NK-92 (cell line): ENCODE data around the gene C19orf25.
"Not testable (repeated sequence)": the region's sequence is repeated elsewhere in the genome, so short reads cannot be mapped to it uniquely, and the experiment has no call there.

Experiments
- DNase-seq: peaks from one replicate; lab custom pipeline; 2025; ENCODE audit not compliant: unreplicated experiment; lab: John Stamatoyannopoulos, UW

Gene C19orf25

GRCh38 chr19:1512671-1513498 lies 33.9 kb upstream of the C19orf25 start, which contains the start of gene ADAMTSL5:
ADAMTSL5 (minus strand) TSS chr19:1513019; CDS start chr19:1510943, 2,076 bp downstream.
- no peak for DNase-seq

DNA sequence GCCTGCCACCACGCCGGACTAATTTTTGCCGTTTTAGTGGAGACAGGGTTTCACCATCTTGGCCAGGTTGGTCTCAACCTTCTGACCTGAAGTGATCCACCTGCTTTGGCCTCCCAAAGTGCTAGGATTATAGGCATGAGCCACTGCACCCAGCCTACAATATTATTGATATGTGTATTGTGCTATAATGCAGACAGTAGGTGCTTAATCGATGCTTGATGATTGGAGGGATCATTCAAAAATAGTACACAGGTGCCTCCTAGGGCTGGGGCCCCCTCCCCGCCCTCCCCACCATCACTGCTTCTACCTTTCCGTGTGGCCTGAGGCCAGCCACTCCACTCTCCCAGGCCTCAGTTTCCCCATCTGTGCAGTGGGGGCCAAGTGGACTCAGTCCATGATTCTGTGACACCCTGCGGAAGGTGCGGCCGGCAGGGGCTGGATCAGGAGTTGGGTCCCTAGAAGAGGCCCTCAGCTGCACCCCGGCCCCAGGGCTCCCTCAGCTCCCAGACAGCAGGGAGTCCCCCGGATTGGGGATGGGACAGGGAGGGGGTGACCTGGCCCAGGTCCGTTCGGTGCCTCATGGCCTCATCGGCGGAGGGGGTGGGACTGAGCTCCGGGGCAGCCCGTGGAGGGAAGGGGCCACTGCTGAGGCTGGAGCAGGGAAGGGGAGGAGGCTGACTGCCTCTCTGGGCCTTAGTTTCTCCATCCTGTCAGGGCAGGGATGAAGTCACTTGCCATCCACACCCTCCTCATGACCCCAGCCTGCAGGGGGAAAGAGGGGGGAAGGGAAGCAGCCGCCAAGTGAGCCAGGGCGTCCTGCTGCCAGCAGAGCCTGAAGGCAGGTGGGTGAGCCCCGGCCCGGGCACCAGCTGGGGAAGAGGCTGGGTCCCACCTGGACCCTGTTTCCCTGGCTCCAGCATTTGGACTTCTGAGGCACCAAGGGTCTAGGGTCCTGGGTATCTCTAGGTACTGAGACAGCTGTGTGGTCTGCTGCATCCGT lies 32.6 kb upstream of the C19orf25 start:
- no peak for DNase-seq

- DNase-seq: no peak
These were observed 31.8 kb upstream of the C19orf25 start for GRCh38 chr19:1510807-1511206.

DNA sequence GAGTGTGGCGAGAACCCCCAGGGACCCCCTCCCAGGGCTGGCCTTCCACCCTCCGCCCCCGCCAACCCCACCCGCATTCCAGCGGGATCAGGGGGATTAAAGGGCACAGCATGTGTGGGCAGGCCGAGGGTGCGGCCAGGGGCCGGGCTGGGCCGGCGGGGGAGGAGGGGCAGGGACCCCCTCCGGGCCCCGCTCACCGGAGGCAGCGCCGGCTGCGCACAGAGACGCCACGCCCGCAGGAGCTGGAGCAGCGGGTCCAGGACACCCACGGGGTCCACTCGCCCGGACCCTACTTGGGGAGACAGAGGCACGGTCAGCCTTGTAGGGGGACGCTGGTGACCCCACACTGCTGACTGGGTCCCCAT lies 31.4 kb upstream of the C19orf25 start:
- DNase-seq: no peak

- no peak for DNase-seq
These were observed 30.8 kb upstream of the C19orf25 start for GRCh38 chr19:1509602-1510441.

GRCh38 chr19:1508507-1508856 lies 29.5 kb upstream of the C19orf25 start:
- DNase-seq: no peak

GRCh38 chr19:1507763-1508506 lies 28.9 kb upstream of the C19orf25 start:
- peak; percentile 44 for DNase-seq

DNA sequence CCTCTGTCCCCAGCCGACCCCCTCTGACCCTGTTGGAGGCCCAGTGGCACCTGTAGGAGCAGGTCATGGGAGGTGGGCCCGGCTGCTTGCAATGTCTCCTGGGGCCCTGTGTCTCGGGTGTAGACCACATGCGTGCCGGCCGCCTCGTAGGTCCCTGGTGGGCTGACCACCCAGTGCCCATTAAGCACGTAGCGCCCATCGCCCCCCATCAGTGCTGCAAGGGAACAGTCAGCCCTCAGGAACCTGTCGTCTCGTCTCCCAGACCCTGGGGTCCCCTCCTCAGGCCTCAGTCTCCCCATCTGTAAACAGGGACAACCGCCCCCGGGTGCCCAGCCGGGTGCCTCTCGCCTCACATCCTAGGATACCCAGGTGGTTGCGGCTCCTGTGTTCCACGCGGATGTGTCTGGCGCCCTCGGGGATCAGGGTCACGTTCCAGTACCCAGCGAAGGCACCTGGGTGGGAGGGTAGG lies 28.2 kb upstream of the C19orf25 start:
- no peak for DNase-seq

DNA sequence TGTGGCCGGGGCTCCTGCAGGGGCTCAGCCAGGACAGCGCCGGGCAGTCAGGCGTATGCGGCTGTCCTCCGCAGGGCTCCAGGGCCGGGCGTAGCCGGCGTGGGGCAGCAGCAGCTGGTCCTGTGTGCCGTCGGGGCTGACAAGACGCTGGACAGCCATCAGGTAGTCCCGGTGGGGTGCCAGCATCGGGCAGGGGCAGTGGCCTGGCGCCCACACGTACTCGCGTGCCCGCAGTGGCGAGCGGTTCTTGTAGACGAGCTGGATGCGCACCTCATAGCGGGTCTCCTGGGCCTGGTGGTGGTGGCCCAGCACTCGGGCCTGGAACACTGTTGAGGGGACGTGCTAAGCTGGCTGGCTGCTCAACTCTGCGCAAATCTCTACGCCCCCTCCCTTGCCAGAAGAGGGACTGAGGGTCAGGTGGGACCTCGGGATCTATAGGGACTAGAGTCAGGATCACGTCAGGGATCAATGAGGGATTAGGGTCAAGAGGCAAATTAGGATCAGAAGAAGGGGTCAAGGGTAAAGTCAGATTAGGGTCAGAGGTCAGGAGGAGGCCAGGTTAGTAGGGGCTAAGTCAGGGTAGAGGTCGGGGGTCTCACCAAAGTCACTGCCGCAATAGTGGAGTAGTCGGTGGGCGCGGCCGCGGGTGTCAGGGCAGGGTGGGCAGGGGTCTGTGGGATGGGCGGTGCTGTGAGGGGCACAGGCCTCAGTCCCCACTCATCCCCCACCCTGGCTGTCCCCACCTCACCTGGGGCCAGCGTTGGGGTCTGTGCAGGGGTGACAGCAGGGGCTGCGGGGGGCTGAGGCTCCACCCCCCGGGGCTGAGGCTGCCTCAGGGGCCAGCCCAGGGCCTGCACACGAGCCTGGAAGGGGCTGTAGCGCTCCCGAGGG lies 27.2 kb upstream of the C19orf25 start:
- DNase-seq: no peak

GRCh38 chr19:1505012-1505411 lies 26.0 kb upstream of the C19orf25 start:
- no peak for DNase-seq

DNA sequence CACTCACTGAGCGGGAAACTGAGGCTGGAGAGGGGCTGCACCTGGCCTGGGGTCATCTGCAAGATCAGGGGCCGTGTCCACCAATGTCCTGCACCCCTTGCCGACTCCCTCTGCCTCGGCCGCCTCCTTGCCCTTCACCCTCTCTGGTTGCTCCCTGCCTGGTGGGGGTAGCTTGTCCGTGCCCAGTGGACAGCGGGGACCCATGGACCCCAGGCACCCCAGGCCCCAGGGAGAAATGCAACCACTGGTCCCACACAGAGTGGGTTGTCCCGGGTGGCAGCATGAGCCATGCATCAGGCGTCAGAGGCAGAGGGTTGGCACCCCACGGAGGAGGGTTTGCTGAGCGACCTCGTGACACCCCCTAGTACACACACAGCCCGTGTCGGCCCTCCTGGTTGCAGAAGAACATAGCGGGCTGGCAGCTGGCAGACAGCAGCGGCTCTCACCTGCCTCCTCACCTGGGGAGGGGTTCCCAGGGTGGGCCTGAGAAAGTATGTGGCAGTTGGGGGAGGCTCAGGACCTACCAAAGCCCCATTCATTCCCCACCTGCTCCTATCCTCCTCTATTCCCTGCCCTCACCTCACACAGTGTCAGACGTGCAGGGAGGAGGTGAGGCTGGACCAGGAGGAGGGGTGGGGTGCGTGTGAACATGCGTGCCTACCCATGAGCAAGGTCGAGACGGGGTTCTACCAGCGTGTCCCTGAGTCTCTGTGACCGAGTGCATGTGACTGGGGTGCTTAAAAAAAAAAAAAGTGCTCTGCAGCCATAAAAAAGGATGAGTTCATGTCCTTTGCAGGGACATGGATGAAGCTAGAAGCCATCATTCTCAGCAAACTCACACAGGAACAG lies 25.1 kb upstream of the C19orf25 start:
- no peak for DNase-seq

- DNase-seq: no peak
These were observed 24.3 kb upstream of the C19orf25 start for GRCh38 chr19:1503089-1503924.

GRCh38 chr19:1502433-1503088 lies 23.5 kb upstream of the C19orf25 start:
- DNase-seq: no peak

DNA sequence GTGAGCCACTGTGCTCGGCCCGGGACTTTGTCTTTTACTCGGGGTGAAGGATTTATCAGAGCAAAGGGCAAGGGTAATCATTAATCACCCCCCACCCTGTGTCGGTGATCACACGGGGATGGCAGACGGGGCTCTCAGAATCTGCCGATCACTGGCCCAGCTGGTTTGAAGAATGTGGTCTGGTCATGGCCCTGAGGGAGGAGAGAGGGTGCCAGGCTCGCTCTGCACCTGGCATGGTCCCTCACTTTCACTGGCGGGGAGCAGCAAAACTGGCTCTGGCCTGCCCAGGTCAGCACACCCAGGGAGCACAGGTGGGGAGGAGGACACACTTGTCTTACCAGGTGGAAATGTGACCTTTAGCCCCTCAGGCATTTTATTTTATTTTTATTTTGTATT lies 22.2 kb upstream of the C19orf25 start:
- no peak for DNase-seq

DNA sequence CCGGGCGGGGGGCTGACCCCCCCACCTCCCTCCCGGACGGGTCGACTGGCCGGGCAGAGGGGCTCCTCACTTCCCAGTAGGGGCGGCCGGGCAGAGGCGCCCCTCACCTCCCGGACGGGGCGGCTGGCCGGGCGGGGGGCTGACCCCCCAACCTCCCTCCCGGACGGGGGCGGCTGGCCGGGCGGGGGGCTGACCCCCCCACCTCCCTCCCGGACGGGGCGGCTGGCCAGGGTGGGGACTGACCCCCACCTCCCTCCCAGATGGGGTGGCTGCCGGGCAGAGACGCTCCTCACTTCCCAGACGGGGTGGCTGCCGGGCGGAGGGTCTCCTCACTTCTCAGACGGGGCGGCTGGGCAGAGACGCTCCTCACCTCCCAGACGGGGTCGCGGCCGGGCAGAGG lies 20.2 kb upstream of the C19orf25 start:
- DNase-seq: not testable (repeated sequence)

DNA sequence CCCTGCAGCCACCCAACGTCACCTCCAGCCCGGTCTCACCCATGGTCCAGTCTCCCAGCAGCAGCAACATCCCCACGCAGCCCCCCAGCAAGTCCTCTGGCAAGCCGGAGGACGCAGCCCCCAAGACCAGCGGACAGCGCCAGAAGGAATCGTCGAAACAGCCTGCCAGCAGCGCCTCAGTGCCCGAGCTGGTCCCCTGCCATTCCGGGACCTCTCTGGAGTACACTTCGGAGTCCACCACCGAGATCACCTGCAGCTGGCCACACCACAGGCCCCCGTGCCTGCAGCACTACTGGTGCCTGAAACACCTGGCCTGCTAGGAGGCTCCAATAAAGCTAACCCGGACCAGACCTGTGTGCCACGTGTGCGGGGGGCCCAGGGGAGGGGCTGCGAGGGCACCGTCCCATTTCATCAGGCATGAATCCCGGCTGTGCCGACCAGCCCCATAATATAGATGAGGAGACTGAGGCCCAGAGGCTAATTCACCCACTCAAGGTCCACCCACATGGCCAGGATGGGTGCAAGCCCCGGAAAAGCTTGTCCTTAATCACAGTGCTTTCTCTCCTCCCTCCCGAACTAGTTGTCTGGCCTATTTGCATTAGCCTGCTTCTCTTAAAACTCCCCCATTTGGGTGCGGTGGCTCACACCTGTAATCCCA lies 18.7 kb upstream of the C19orf25 start:
- no peak for DNase-seq
